IMR-90 (cell line): ENCODE data around the gene TEAD1. TPM values are rescaled to one million over a fixed set of nuclear protein-coding genes. Genes with fewer than 3 reads are reported as not detected.

ENCODE experiments used
- ATAC-seq: fragments of 200-7000 bp; cut with Tn5 transposase; 2 replicates; pipeline ENCODE4 v1.9.1; 2020; ENCODE audit warnings: low read depth, mild to moderate bottlenecking, moderate library complexity
- BruUV-seq: library from RNA; stranded (reverse); fragments of 400-500 nt; replicated peaks from 2 replicates; lab custom pipeline; 2021; lab: Mats Ljungman, UMichigan
- CTCF ChIA-PET: fragments of 300-600 bp; formaldehyde crosslinking; extraction: SDS; loops from one replicate; lab custom pipeline; 2021; ENCODE audit warnings: antibody characterized with exemption; lab: Yijun Ruan, JAX
- POLR2A ChIA-PET: fragments of 300-600 bp; sonication (Branson Sonifier 250); formaldehyde crosslinking; loops from one replicate; lab custom pipeline; 2022; ENCODE audit warnings: antibody characterized with exemption; ENCODE audit not compliant: unreplicated experiment; lab: Charles Lee
- DNase-seq: peaks from one replicate; pipeline ENCODE4 v3.0.0; 2013
- H2AFZ ChIP-seq: replicated peaks from 2 replicates; pipeline ENCODE3; 2013; ENCODE audit warnings: low read length, mild to moderate bottlenecking; ENCODE audit not compliant: poor library complexity
- H2AK5ac ChIP-seq: 2 replicates; pipeline ENCODE4 v1.6.1; 2013; ENCODE audit warnings: low read depth, low read length, inconsistent platforms
- H2AK9ac ChIP-seq: replicated peaks from 2 replicates; pipeline ENCODE3; 2013; ENCODE audit warnings: mild to moderate bottlenecking, low read depth, low read length, moderate library complexity; ENCODE audit not compliant: poor library complexity
- H2BK120ac ChIP-seq: 2 replicates; pipeline ENCODE4 v1.6.1; 2013; ENCODE audit warnings: low read depth, low read length, inconsistent platforms
- H2BK15ac ChIP-seq: 3 replicates; pipeline ENCODE4 v1.6.1; 2013; ENCODE audit warnings: low read depth, low read length, inconsistent platforms
- H2BK20ac ChIP-seq: 2 replicates; pipeline ENCODE4 v1.6.1; 2013; ENCODE audit warnings: low read depth, mild to moderate bottlenecking, inconsistent platforms, low read length, moderate library complexity
- H2BK5ac ChIP-seq: 2 replicates; pipeline ENCODE4 v1.6.1; 2013; ENCODE audit warnings: mild to moderate bottlenecking, low read depth, low read length, inconsistent platforms; ENCODE audit not compliant: poor library complexity, severe bottlenecking
- H3K14ac ChIP-seq: replicated peaks from 2 replicates; pipeline ENCODE4 v1.6.1; 2013; ENCODE audit warnings: low read depth, low read length, inconsistent platforms
- H3K18ac ChIP-seq: 2 replicates; pipeline ENCODE4 v1.6.1; 2013; ENCODE audit warnings: low read depth, low read length, control low read depth
- H3K23ac ChIP-seq: 2 replicates; pipeline ENCODE4 v1.6.1; 2013; ENCODE audit warnings: low read depth, low read length, inconsistent platforms
- H3K27ac ChIP-seq: 2 replicates; pipeline ENCODE4 v1.5.1; 2013; ENCODE audit warnings: mild to moderate bottlenecking, control low read depth, low read length; ENCODE audit not compliant: insufficient read depth
- H3K27me3 ChIP-seq: 2 replicates; pipeline ENCODE4 v1.6.1; 2013; ENCODE audit warnings: low read length; ENCODE audit not compliant: control insufficient read depth, insufficient read depth
- H3K36me3 ChIP-seq: 2 replicates; pipeline ENCODE4 v1.6.1; 2013; ENCODE audit warnings: low read length, mixed read lengths; ENCODE audit not compliant: control insufficient read depth, insufficient read depth
- H3K4ac ChIP-seq: 2 replicates; pipeline ENCODE4 v1.6.1; 2013; ENCODE audit warnings: low read depth, low read length, inconsistent platforms
- H3K4me1 ChIP-seq: 2 replicates; pipeline ENCODE4 v1.6.1; 2013; ENCODE audit warnings: low read length, mixed read lengths; ENCODE audit not compliant: control insufficient read depth, insufficient read depth
- H3K4me2 ChIP-seq: 2 replicates; pipeline ENCODE4 v1.6.1; 2013; ENCODE audit warnings: low read depth, mild to moderate bottlenecking, control low read depth, low read length, moderate library complexity
- H3K4me3 ChIP-seq: 2 replicates; pipeline ENCODE4 v1.5.1; 2013; ENCODE audit warnings: low read depth, mild to moderate bottlenecking, control low read depth, low read length, moderate library complexity; ENCODE audit not compliant: insufficient read depth
- H3K56ac ChIP-seq: 2 replicates; pipeline ENCODE4 v1.6.1; 2013; ENCODE audit warnings: low read length, inconsistent platforms; ENCODE audit not compliant: insufficient read depth; ENCODE audit errors: extremely low read depth
- H3K79me1 ChIP-seq, 2 experiments: 2 replicates each; pipeline ENCODE4 v1.6.1; 2013; ENCODE audit warnings: low read length in 2 of 2, inconsistent platforms in 1 of 2, low read depth in 1 of 2
- H3K9ac ChIP-seq: 2 replicates; pipeline ENCODE4 v1.6.1; 2013; ENCODE audit warnings: low read depth, low read length, control low read depth
- H3K9me1 ChIP-seq: 2 replicates; pipeline ENCODE4 v1.6.1; 2013; ENCODE audit warnings: low read length, inconsistent platforms; ENCODE audit not compliant: insufficient read depth
- H3K9me3 ChIP-seq: 2 replicates; pipeline ENCODE4 v1.6.1; 2013; ENCODE audit warnings: low read length; ENCODE audit not compliant: control insufficient read depth, insufficient read depth
- H4K20me1 ChIP-seq: 2 replicates; pipeline ENCODE4 v1.6.1; 2013; ENCODE audit warnings: low read length, inconsistent platforms; ENCODE audit not compliant: insufficient read depth
- H4K5ac ChIP-seq: 2 replicates; pipeline ENCODE4 v1.6.1; 2013; ENCODE audit warnings: mild to moderate bottlenecking, low read depth, low read length, control low read depth
- H4K8ac ChIP-seq, 2 experiments: 2 replicates each; pipeline ENCODE4 v1.6.1; 2013; ENCODE audit warnings: low read depth in 2 of 2, low read length in 2 of 2, control low read depth in 1 of 2, inconsistent platforms in 1 of 2
- H4K91ac ChIP-seq: 2 replicates; pipeline ENCODE4 v1.6.1; 2013; ENCODE audit warnings: low read depth, low read length, inconsistent platforms; ENCODE audit not compliant: insufficient read depth
- FOS ChIP-seq: fragments of 150-350 bp; IDR thresholded peaks from 2 replicates; pipeline ENCODE4 v1.6.1; 2016; ENCODE audit warnings: low read depth, low read length
- MXI1 ChIP-seq: IDR thresholded peaks from 2 replicates; pipeline ENCODE4 v1.6.1; 2012; ENCODE audit warnings: low read depth, mild to moderate bottlenecking, low read length, moderate library complexity, borderline replicate concordance
- NFE2L2 ChIP-seq: fragments of 150-350 bp; IDR thresholded peaks from 2 replicates; pipeline ENCODE4 v1.6.1; 2016; ENCODE audit warnings: low read depth, mild to moderate bottlenecking, low read length
- POLR2A ChIP-seq: IDR thresholded peaks from 2 replicates; pipeline ENCODE4 v1.6.1; 2012; ENCODE audit warnings: mild to moderate bottlenecking, low read depth, low read length
- WGBS, 2 experiments: methylation state at CpG; one replicate each; pipeline versions ENCODE4 v1.1.5 to v1.1.7; 2013; ENCODE audit warnings: missing lambda C conversion rate in 2 of 2; ENCODE audit not compliant: insufficient read length in 1 of 2; ENCODE audit errors: extremely low coverage in 2 of 2; 5-methylcytosine and 5-hydroxymethylcytosine counted together
- dilution Hi-C: fragments of 300-500 bp; cut with HindIII; formaldehyde crosslinking; loops from one replicate; pipeline ENCODE4 v1.14.3; 2018; ENCODE audit warnings: low sequenced_read_pairs; ENCODE audit not compliant: unreplicated experiment
- in situ Hi-C: fragments of 300-500 bp; cut with MboI; formaldehyde crosslinking; loops from 3 replicates; pipeline ENCODE4 v1.14.3; 2019; ENCODE audit warnings: low sequenced_read_pairs, inconsistent platforms, mixed read lengths
- intact Hi-C: fragments of 100-400 bp; cut with micrococcal nuclease; formaldehyde crosslinking; loops from 2 replicates; pipeline ENCODE4 v1.10.0; 2022
- polyA plus RNA-seq, 3 experiments: library from polyadenylated mRNA; depleted of rRNA; stranded (reverse); fragments of >200 nt; gene quantifications; 2 replicates each; pipeline ENCODE4 v1.2.3, GENCODE V29; 2012; ENCODE audit warnings: low replicate concordance in 1 of 3
- total RNA-seq: library from RNA; depleted of rRNA; stranded (reverse); fragments of >200 nt; gene quantifications from 2 replicates; pipeline ENCODE4 v1.2.3, GENCODE V29; 2012
- TF ChIP-seq, protein P1 (sequence below): conservative IDR thresholded peaks from 2 replicates; pipeline ENCODE4 v1.5.1; 2012; ENCODE audit warnings: mild to moderate bottlenecking, low read depth, low read length, improper control_type of control experiment

Gene TEAD1
- total and polyA plus RNA-seq, 2 of the 4 experiments (the other 2 are of a cell fraction): 51.8 to 69.2 TPM

DNA sequence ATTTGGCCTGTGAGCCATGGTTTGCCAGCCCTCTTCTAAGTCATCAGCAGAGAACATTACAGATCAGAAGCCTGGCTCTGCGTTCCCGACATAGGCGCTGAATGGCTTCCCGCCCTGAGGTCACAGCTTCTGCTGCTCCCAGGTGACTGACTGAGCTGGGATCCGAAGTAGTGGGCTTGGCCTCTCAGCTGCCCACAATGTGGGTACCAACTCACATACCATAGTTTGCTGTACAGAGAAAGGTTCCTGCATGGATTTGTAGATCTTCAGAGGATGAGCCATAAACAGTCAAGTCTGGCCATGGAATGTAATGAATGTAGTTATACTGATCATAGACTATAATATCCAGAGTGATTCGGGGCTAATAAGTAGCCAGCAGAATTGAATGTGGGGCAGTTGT is 42.6 kb downstream of the TEAD1 start:
- Histone ChIP-seq H2BK15ac (no peak overlapping the region), H4K8ac (no peak overlapping the region), H3K4ac (no peak overlapping the region), H3K14ac (no peak overlapping the region), H4K5ac (no peak overlapping the region), H3K56ac (no peak overlapping the region), H3K9me3 (no peaks in the 10 kb centered on the region), H3K4me3 (no peak overlapping the region), H3K4me2 (no peak overlapping the region), H4K91ac (no peak overlapping the region), H3K9ac (no peak overlapping the region), H3K27me3 (no peaks in the 10 kb centered on the region), H4K20me1 (peaks cover 98% of the 10 kb centered on the region), H3K9me1 (peaks cover 63% of the 10 kb centered on the region), H3K18ac (no peak overlapping the region), H3K36me3 (peaks cover 5% of the 10 kb centered on the region; the same call in 1 of the 2 replicates), H2AK5ac (no peak overlapping the region), H2AK9ac (no peak overlapping the region), H3K4me1 (peaks cover 37% of the 10 kb centered on the region), H2BK20ac (no peak overlapping the region), H3K27ac (no peak overlapping the region), H2AFZ (no peak overlapping the region), H3K23ac (peak overlapping the region; percentile 46; the same call in 1 of the 2 replicates), H2BK120ac (no peak overlapping the region), H2BK5ac (no peak overlapping the region), H3K79me1 (peaks cover 44 to 94% of the 10 kb centered on the region in 2 experiments)
- no peak for TF ChIP-seq MXI1
- no peak for TF ChIP-seq NFE2L2
- TF ChIP-seq, protein P1, sequence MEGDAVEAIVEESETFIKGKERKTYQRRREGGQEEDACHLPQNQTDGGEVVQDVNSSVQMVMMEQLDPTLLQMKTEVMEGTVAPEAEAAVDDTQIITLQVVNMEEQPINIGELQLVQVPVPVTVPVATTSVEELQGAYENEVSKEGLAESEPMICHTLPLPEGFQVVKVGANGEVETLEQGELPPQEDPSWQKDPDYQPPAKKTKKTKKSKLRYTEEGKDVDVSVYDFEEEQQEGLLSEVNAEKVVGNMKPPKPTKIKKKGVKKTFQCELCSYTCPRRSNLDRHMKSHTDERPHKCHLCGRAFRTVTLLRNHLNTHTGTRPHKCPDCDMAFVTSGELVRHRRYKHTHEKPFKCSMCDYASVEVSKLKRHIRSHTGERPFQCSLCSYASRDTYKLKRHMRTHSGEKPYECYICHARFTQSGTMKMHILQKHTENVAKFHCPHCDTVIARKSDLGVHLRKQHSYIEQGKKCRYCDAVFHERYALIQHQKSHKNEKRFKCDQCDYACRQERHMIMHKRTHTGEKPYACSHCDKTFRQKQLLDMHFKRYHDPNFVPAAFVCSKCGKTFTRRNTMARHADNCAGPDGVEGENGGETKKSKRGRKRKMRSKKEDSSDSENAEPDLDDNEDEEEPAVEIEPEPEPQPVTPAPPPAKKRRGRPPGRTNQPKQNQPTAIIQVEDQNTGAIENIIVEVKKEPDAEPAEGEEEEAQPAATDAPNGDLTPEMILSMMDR: no peak
- no peak for TF ChIP-seq FOS
- TF ChIP-seq POLR2A: no peak
- in situ Hi-C loops: no loop called here
- ATAC-seq: peak; percentile 70
- dilution Hi-C loops: no loop called here
- WGBS, 2 experiments: no CpG with 5 or more reads among the region's 6 CpGs
- ChIA-PET CTCF (no interaction called here), POLR2A (no interaction called here)
- no peak for DNase-seq
- no TSS peak for BruUV-seq
- intact Hi-C loops: no loop called here
